ENCODE measurements around the gene MIA2.

DNA sequence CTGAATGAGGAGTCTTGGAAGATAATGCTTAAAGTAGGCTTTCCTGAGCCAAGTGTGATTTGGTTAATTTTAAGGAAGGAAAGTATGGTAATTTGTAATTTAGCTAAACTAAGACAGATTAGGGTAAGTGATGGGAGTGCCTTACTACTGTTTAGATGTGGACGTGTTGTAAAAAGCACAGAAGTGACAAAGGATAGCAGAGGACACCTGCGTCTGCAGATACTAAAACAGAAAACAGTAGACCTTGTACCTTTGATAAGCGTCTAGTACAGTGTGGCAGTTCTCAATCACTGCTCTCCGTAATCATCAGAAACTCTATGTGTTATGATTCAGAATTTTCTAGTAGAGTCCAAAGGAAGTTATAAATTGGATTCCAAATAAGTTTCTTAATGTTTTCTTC, 58.0 kb downstream of the MIA2 start:
- TF ChIP-seq, protein P1, sequence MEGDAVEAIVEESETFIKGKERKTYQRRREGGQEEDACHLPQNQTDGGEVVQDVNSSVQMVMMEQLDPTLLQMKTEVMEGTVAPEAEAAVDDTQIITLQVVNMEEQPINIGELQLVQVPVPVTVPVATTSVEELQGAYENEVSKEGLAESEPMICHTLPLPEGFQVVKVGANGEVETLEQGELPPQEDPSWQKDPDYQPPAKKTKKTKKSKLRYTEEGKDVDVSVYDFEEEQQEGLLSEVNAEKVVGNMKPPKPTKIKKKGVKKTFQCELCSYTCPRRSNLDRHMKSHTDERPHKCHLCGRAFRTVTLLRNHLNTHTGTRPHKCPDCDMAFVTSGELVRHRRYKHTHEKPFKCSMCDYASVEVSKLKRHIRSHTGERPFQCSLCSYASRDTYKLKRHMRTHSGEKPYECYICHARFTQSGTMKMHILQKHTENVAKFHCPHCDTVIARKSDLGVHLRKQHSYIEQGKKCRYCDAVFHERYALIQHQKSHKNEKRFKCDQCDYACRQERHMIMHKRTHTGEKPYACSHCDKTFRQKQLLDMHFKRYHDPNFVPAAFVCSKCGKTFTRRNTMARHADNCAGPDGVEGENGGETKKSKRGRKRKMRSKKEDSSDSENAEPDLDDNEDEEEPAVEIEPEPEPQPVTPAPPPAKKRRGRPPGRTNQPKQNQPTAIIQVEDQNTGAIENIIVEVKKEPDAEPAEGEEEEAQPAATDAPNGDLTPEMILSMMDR (IDR thresholded peaks at IDR 0.05), result no peak
- TF ChIP-seq EZH2 (IDR thresholded peaks at IDR 0.05; ENCODE audit: borderline replicate concordance, insufficient read depth, low read depth, low read length, poor library complexity, severe bottlenecking), result no peak
